G401.6 (cell line): ENCODE data around the gene MED26.
"Not testable (repeated sequence)": the region's sequence is repeated elsewhere in the genome, so short reads cannot be mapped to it uniquely, and the experiment has no call there.

Experiments
- FAIRE-seq: peaks from 2 replicates; lab custom pipeline; 2012; peaks lifted over from hg19 to GRCh38; lab: Jason Lieb, UNC

MED26 gene

GRCh38 chr19:16628183-16628983, at the start of gene MED26:
Gene MED26 (minus strand): TSS chr19:16628204. CDS start chr19:16627943, 261 bp downstream.
- no peak for FAIRE-seq

GRCh38 chr19:16677055-16677454, 49.1 kb upstream of the MED26 start:
- no peak for FAIRE-seq

- FAIRE-seq = no peak
Observed at GRCh38 chr19:16676101-16676798, 48.2 kb upstream of the MED26 start.

- not testable (repeated sequence) for FAIRE-seq
Observed at GRCh38 chr19:16673839-16674238, 45.8 kb upstream of the MED26 start.

GRCh38 chr19:16673231-16673630, 45.2 kb upstream of the MED26 start:
- FAIRE-seq = no peak

- no peak for FAIRE-seq
Observed at GRCh38 chr19:16671652-16672274, 43.8 kb upstream of the MED26 start.

- FAIRE-seq = no peak
Observed at GRCh38 chr19:16670291-16670690, 42.3 kb upstream of the MED26 start.

- not testable (repeated sequence) for FAIRE-seq
Observed at GRCh38 chr19:16668702-16669101, 40.7 kb upstream of the MED26 start.

GRCh38 chr19:16668176-16668575, 40.2 kb upstream of the MED26 start:
- FAIRE-seq = no peak

GRCh38 chr19:16661480-16662034, 33.6 kb upstream of the MED26 start:
- FAIRE-seq = no peak

- no peak for FAIRE-seq
Observed at GRCh38 chr19:16660763-16661479, 32.9 kb upstream of the MED26 start, which contains the start of gene TMEM38A. Gene TMEM38A (plus strand): TSS chr19:16661139. CDS start chr19:16661218, 79 bp downstream.

GRCh38 chr19:16659832-16660708, 32.1 kb upstream of the MED26 start, which contains the start of gene SMIM7:
Gene SMIM7 (minus strand): TSS chr19:16660144. CDS start chr19:16660110, 34 bp downstream.
- peak; percentile 97 for FAIRE-seq

GRCh38 chr19:16659464-16659831, 31.4 kb upstream of the MED26 start:
- no peak for FAIRE-seq

- no peak for FAIRE-seq
Observed at GRCh38 chr19:16657384-16657783, 29.4 kb upstream of the MED26 start.

- FAIRE-seq = no peak
Observed at GRCh38 chr19:16655727-16656126, 27.7 kb upstream of the MED26 start.

- no peak for FAIRE-seq
Observed at GRCh38 chr19:16654627-16655026, 26.6 kb upstream of the MED26 start.

GRCh38 chr19:16654140-16654539, 26.1 kb upstream of the MED26 start:
- FAIRE-seq = no peak

GRCh38 chr19:16652854-16653253, 24.9 kb upstream of the MED26 start:
- FAIRE-seq = no peak

GRCh38 chr19:16651421-16652188, 23.6 kb upstream of the MED26 start:
- FAIRE-seq = not testable (repeated sequence)

GRCh38 chr19:16650821-16651220, 22.8 kb upstream of the MED26 start:
- FAIRE-seq = no peak
